Measurements from ENCODE around the gene PTHLH.

PTHLH gene

DNA sequence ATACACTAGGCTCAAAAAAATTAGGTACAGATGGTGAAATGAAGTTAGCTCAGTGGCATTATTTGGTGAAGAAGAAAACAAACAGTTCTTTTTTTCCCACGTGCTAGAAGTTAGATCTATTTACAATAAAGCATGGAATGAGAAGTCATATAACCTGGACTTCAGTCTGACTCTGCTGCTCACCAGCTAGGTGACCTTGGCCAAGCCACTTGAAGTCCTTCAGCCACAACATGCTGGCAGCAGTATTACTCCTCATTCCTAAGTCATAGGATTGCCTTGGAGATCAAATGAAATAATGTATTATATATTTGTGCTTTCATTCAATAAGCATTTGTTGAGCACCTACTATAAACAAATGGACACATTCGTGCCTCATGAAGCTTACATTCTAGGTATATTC, 45.2 kb downstream of the PTHLH start:
- no peaks in the 10 kb centered on the region for H3K9me2 ChIP-seq (replicated peaks; ENCODE audit: insufficient read depth, low read length)
- no peak overlapping the region for H3K9ac ChIP-seq (ENCODE audit: low read length)
- TF ChIP-seq, protein P1, sequence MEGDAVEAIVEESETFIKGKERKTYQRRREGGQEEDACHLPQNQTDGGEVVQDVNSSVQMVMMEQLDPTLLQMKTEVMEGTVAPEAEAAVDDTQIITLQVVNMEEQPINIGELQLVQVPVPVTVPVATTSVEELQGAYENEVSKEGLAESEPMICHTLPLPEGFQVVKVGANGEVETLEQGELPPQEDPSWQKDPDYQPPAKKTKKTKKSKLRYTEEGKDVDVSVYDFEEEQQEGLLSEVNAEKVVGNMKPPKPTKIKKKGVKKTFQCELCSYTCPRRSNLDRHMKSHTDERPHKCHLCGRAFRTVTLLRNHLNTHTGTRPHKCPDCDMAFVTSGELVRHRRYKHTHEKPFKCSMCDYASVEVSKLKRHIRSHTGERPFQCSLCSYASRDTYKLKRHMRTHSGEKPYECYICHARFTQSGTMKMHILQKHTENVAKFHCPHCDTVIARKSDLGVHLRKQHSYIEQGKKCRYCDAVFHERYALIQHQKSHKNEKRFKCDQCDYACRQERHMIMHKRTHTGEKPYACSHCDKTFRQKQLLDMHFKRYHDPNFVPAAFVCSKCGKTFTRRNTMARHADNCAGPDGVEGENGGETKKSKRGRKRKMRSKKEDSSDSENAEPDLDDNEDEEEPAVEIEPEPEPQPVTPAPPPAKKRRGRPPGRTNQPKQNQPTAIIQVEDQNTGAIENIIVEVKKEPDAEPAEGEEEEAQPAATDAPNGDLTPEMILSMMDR (IDR thresholded peaks at IDR 0.05; ENCODE audit: insufficient read depth, low read length, poor library complexity, severe bottlenecking), result no peak
- no peak for TF ChIP-seq EZH2phosphoT487 (conservative IDR thresholded peaks at IDR 0.05; ENCODE audit: low read length)
- H2AFZ ChIP-seq (ENCODE audit: low read depth, low read length, severe bottlenecking), result no peak overlapping the region
- H3K4me3 ChIP-seq (ENCODE audit: insufficient read depth, low read length, poor library complexity, severe bottlenecking), result no peak overlapping the region
- no peaks in the 10 kb centered on the region for H3K27me3 ChIP-seq (ENCODE audit: low read length)
- H3K36me3 ChIP-seq (ENCODE audit: low read length), result no peaks in the 10 kb centered on the region
- H3K9me3 ChIP-seq (ENCODE audit: insufficient read depth, low read length), result no peaks in the 10 kb centered on the region
- H3K27ac ChIP-seq (ENCODE audit: low read depth, low read length), result no peak overlapping the region
- H3K79me2 ChIP-seq (ENCODE audit: insufficient read depth, low read length), result no peaks in the 10 kb centered on the region
- H4K20me1 ChIP-seq (ENCODE audit: low read depth, low read length), result no peaks in the 10 kb centered on the region
- H3K4me2 ChIP-seq (ENCODE audit: low read depth, low read length, poor library complexity, severe bottlenecking), result no peak overlapping the region
- H3F3A ChIP-seq (ENCODE audit: insufficient read depth), result no peaks in the 10 kb centered on the region

DNA sequence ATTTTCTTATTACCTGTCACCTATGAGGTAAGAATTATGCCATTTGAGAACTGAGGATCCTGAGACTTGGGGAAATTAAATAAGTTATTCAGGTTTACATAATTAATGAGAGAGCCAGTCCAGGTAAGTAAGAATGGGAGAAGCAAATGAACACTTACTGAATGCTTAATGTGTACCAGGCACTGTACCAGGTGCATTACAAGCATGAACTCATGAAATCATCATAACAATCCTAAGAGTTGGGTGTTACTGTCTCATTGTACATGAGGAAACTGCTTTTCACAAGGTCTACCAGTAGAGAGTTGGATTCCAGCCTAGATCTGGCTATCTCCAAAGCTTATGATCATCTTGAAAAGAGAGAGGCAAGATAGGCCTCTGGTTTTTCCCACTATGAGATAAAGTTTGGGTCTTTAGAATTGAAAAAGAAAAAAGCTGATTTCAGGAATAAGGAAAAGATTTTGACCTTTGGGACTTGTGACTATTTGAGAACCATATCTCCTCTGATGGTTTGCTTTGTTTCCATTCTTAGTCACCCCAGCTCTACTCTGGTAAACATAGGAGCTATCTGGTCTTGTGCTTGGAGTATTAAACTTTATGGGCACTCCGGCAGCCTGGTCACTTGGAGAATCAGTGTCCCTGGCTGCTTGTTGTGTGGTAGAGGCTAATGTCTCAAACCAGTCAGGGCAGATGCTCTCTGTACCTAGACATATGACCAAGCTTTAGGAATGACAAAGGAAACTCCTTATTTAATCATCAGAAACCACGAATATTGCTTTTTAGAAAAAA, 48.0 kb downstream of the PTHLH start:
- H3K79me2 ChIP-seq (ENCODE audit: insufficient read depth, low read length), result no peaks in the 10 kb centered on the region
- H2AFZ ChIP-seq (ENCODE audit: low read depth, low read length, severe bottlenecking), result no peak overlapping the region
- H4K20me1 ChIP-seq (ENCODE audit: low read depth, low read length), result no peaks in the 10 kb centered on the region
- no peak overlapping the region for H3K4me3 ChIP-seq (ENCODE audit: insufficient read depth, low read length, poor library complexity, severe bottlenecking)
- H3K36me3 ChIP-seq (ENCODE audit: low read length), result no peaks in the 10 kb centered on the region
- H3K27ac ChIP-seq (ENCODE audit: low read depth, low read length), result no peak overlapping the region
- no peaks in the 10 kb centered on the region for H3K9me2 ChIP-seq (replicated peaks; ENCODE audit: insufficient read depth, low read length)
- H3K9ac ChIP-seq (ENCODE audit: low read length), result no peak overlapping the region
- H3F3A ChIP-seq (ENCODE audit: insufficient read depth), result no peaks in the 10 kb centered on the region
- no peaks in the 10 kb centered on the region for H3K27me3 ChIP-seq (ENCODE audit: low read length)
- no peak overlapping the region for H3K4me2 ChIP-seq (ENCODE audit: low read depth, low read length, poor library complexity, severe bottlenecking)
- no peak for TF ChIP-seq EZH2phosphoT487 (conservative IDR thresholded peaks at IDR 0.05; ENCODE audit: low read length)
- TF ChIP-seq, protein P1 (IDR thresholded peaks at IDR 0.05; ENCODE audit: insufficient read depth, low read length, poor library complexity, severe bottlenecking), result no peak
- no peaks in the 10 kb centered on the region for H3K9me3 ChIP-seq (ENCODE audit: insufficient read depth, low read length)

DNA sequence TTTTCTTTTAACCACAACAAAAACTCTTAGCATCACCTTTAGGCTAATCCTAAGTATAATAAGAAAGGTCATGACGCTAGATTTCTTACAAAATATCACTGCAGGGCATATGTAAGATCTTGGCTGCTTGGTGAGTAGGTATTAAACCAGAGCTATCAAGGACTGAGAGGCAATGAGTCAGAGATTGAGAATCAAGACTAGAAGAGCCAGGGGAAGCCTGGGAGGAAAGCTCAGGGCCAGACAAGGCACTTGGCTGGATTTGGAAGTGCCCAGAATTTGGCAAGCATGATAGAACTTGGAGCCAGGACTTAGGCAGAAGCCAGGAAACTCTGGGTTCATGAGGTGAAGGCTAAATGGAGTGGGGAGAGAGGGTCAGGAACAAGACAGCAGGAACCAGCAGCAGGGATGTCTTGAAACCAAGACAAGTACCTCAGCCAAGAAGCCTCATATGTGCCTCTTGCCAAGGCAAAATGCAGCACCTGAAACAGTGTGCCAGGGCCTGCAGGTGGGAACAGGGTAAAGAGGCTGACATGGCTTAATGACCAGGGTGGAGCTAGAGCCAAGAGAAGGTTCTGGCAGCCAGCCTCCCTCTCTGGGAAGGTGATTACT, 49.9 kb downstream of the PTHLH start:
- no peak for TF ChIP-seq EZH2phosphoT487 (conservative IDR thresholded peaks at IDR 0.05; ENCODE audit: low read length)
- TF ChIP-seq, protein P1 (IDR thresholded peaks at IDR 0.05; ENCODE audit: insufficient read depth, low read length, poor library complexity, severe bottlenecking), result no peak
- H3F3A ChIP-seq (ENCODE audit: insufficient read depth), result peaks cover 11% of the 10 kb centered on the region; the same call in 1 of the 2 replicates
- no peak overlapping the region for H3K27ac ChIP-seq (ENCODE audit: low read depth, low read length)
- H3K4me3 ChIP-seq (ENCODE audit: insufficient read depth, low read length, poor library complexity, severe bottlenecking), result no peak overlapping the region
- no peaks in the 10 kb centered on the region for H3K27me3 ChIP-seq (ENCODE audit: low read length)
- no peaks in the 10 kb centered on the region for H3K9me3 ChIP-seq (ENCODE audit: insufficient read depth, low read length)
- no peaks in the 10 kb centered on the region for H3K9me2 ChIP-seq (replicated peaks; ENCODE audit: insufficient read depth, low read length)
- no peaks in the 10 kb centered on the region for H3K79me2 ChIP-seq (ENCODE audit: insufficient read depth, low read length)
- no peak overlapping the region for H2AFZ ChIP-seq (ENCODE audit: low read depth, low read length, severe bottlenecking)
- H3K36me3 ChIP-seq (ENCODE audit: low read length), result no peaks in the 10 kb centered on the region
- H4K20me1 ChIP-seq (ENCODE audit: low read depth, low read length), result no peaks in the 10 kb centered on the region
- H3K4me2 ChIP-seq (ENCODE audit: low read depth, low read length, poor library complexity, severe bottlenecking), result no peak overlapping the region
- H3K9ac ChIP-seq (ENCODE audit: low read length), result no peak overlapping the region
